Neural cell (in vitro differentiated cells): ENCODE data around the gene PFKFB4. TPM values are rescaled to one million over a fixed set of nuclear protein-coding genes. Genes with fewer than 3 reads are reported as not detected.

Source experiments
- H2AFZ ChIP-seq: fragments of 200-600, 300-800 bp; sonication (generic), shearing (Covaris generic); 2 replicates; pipeline ENCODE4 v1.6.0; 2014; ENCODE audit warnings: low read depth, mild to moderate bottlenecking, antibody characterized with exemption, low read length, moderate library complexity
- H3F3A ChIP-seq: fragments of 200-600 bp; shearing (Covaris generic); 2 replicates; pipeline ENCODE4 v1.6.1; 2016; ENCODE audit warnings: mild to moderate bottlenecking, moderate library complexity, mixed read lengths, antibody characterized with exemption, low read length; ENCODE audit not compliant: insufficient read depth, poor library complexity, severe bottlenecking
- H3K27ac ChIP-seq: fragments of 200-600, 300-800 bp; sonication (generic), shearing (Covaris generic); 2 replicates; pipeline ENCODE4 v1.5.1; 2014; ENCODE audit warnings: mild to moderate bottlenecking, low read length, moderate library complexity
- H3K27me3 ChIP-seq: fragments of 300-800, 200-600 bp; sonication (generic), shearing (Covaris generic); 2 replicates; pipeline ENCODE4 v1.6.0; 2014; ENCODE audit warnings: mild to moderate bottlenecking, low read depth, low read length, moderate library complexity; ENCODE audit not compliant: insufficient read depth
- H3K36me3 ChIP-seq: fragments of 300-800, 200-600 bp; sonication (generic), shearing (Covaris generic); 2 replicates; pipeline ENCODE4 v1.5.1; 2014; ENCODE audit warnings: mild to moderate bottlenecking, antibody characterized with exemption, low read length, moderate library complexity; ENCODE audit not compliant: insufficient read depth
- H3K4me2 ChIP-seq: fragments of 300-800, 200-600 bp; sonication (generic), shearing (Covaris generic); 2 replicates; pipeline ENCODE4 v1.6.0; 2014; ENCODE audit warnings: mild to moderate bottlenecking, low read length
- H3K4me3 ChIP-seq: fragments of 300-800, 200-600 bp; sonication (generic), shearing (Covaris generic); 2 replicates; pipeline ENCODE4 v1.5.1; 2014; ENCODE audit warnings: mild to moderate bottlenecking, low read length, moderate library complexity
- H3K79me2 ChIP-seq: fragments of 200-600 bp; shearing (Covaris generic); replicated peaks from 2 replicates; pipeline ENCODE4 v1.6.0; 2014; ENCODE audit warnings: mild to moderate bottlenecking, low read length, moderate library complexity; ENCODE audit not compliant: insufficient read depth
- H3K9ac ChIP-seq: fragments of 300-800, 200-600 bp; sonication (generic), shearing (Covaris generic); 2 replicates; pipeline ENCODE4 v1.6.1; 2016; ENCODE audit warnings: mild to moderate bottlenecking, low read length, mixed read lengths
- H3K9me2 ChIP-seq: fragments of 200-600 bp; shearing (Covaris generic); 2 replicates; pipeline ENCODE4 v1.6.1; 2016; ENCODE audit warnings: mild to moderate bottlenecking, low read length, mixed read lengths; ENCODE audit not compliant: insufficient read depth
- H3K9me3 ChIP-seq: fragments of 200-600, 300-800 bp; sonication (generic), shearing (Covaris generic); 2 replicates; pipeline ENCODE4 v1.6.1; 2016; ENCODE audit warnings: mild to moderate bottlenecking, mixed run types, low read length, moderate library complexity, mixed read lengths
- H4K20me1 ChIP-seq: fragments of 200-600 bp; shearing (Covaris generic); 2 replicates; pipeline ENCODE4 v1.6.1; 2016; ENCODE audit warnings: mild to moderate bottlenecking, mixed run types; ENCODE audit not compliant: insufficient read depth
- CTCF ChIP-seq: fragments of 450-650 bp; IDR thresholded peaks from 2 replicates; pipeline ENCODE4 v1.5.1; 2014; ENCODE audit warnings: antibody characterized with exemption, mild to moderate bottlenecking, moderate library complexity; ENCODE audit not compliant: poor library complexity, severe bottlenecking
- EP300 ChIP-seq: fragments of 450-650 bp; conservative IDR thresholded peaks from 2 replicates; pipeline ENCODE4 v1.6.1; 2014; ENCODE audit warnings: antibody characterized with exemption, mild to moderate bottlenecking, moderate library complexity; ENCODE audit not compliant: poor library complexity, severe bottlenecking
- EZH2 ChIP-seq: fragments of 200-600, 300-800 bp; shearing (Covaris generic), sonication (generic); IDR thresholded peaks from 2 replicates; pipeline ENCODE4 v1.6.1; 2014; ENCODE audit warnings: antibody characterized with exemption, low read length, borderline replicate concordance, mild to moderate bottlenecking; ENCODE audit not compliant: insufficient read depth, poor library complexity, severe bottlenecking
- MXI1 ChIP-seq: fragments of 450-650 bp; conservative IDR thresholded peaks from 2 replicates; pipeline ENCODE4 v1.6.1; 2014; ENCODE audit warnings: antibody characterized with exemption, mild to moderate bottlenecking; ENCODE audit not compliant: poor library complexity, severe bottlenecking
- POLR2AphosphoS5 ChIP-seq: IDR thresholded peaks from 2 replicates; pipeline ENCODE4 v1.6.1; 2012
- RAD21 ChIP-seq: fragments of 450-650 bp; conservative IDR thresholded peaks from 2 replicates; pipeline ENCODE4 v1.6.1; 2014; ENCODE audit warnings: antibody characterized with exemption, mild to moderate bottlenecking, moderate library complexity
- REST ChIP-seq: IDR thresholded peaks from 2 replicates; pipeline ENCODE4 v1.6.1; 2012; ENCODE audit warnings: borderline replicate concordance
- SMC3 ChIP-seq: fragments of 450-650 bp; conservative IDR thresholded peaks from 2 replicates; pipeline ENCODE4 v1.6.1; 2014; ENCODE audit warnings: antibody characterized with exemption, mild to moderate bottlenecking, moderate library complexity; ENCODE audit not compliant: poor library complexity
- TAF1 ChIP-seq: IDR thresholded peaks from 2 replicates; pipeline ENCODE4 v1.6.1; 2012; ENCODE audit warnings: low read depth
- polyA plus RNA-seq: library from polyadenylated mRNA; depleted of rRNA; stranded (reverse); fragments of >200 nt; gene quantifications from 2 replicates; pipeline ENCODE4 v1.2.3, GENCODE V29; 2014

Gene PFKFB4
- polyA plus RNA-seq, 1 donor from 2014 or later, result 29.4 TPM

GRCh38 chr3:48572517-48572916 is 15.9 kb upstream of the PFKFB4 start:
- TF ChIP-seq RAD21 (no peak), REST (no peak), EZH2 (no peak), TAF1 (no peak), MXI1 (no peak), EP300 (no peak)
- H3K79me2 ChIP-seq, result no peaks in the 10 kb centered on the region

GRCh38 chr3:48571938-48572337 is 15.3 kb upstream of the PFKFB4 start:
- H3K9me2 ChIP-seq, result no peaks in the 10 kb centered on the region
- no peaks in the 10 kb centered on the region for H3K36me3 ChIP-seq
- TF ChIP-seq EZH2 (no peak), CTCF (no peak), EP300 (no peak), POLR2AphosphoS5 (no peak), SMC3 (no peak), TAF1 (no peak), MXI1 (no peak), REST (no peak), RAD21 (no peak)
- no peaks in the 10 kb centered on the region for H3K79me2 ChIP-seq
- H3K9me3 ChIP-seq, result no peaks in the 10 kb centered on the region
- H4K20me1 ChIP-seq, result no peaks in the 10 kb centered on the region
- H2AFZ ChIP-seq, result no peak overlapping the region
- H3K27me3 ChIP-seq, result no peaks in the 10 kb centered on the region
- H3F3A ChIP-seq, result no peaks in the 10 kb centered on the region
- H3K9ac ChIP-seq, result no peak overlapping the region
- no peak overlapping the region for H3K4me2 ChIP-seq
- no peak overlapping the region for H3K27ac ChIP-seq
- H3K4me3 ChIP-seq, result no peak overlapping the region

More at GRCh38 chr3:48572517-48572916, 15.9 kb upstream of the PFKFB4 start:
- no peak overlapping the region for H3K4me3 ChIP-seq
- H2AFZ ChIP-seq, result no peak overlapping the region
- H3K9me3 ChIP-seq, result no peaks in the 10 kb centered on the region
- H3K9me2 ChIP-seq, result no peaks in the 10 kb centered on the region
- no peak overlapping the region for H3K9ac ChIP-seq
- no peak overlapping the region for H3K4me2 ChIP-seq
- no peaks in the 10 kb centered on the region for H3F3A ChIP-seq
- H3K27me3 ChIP-seq, result no peaks in the 10 kb centered on the region
- no peak overlapping the region for H3K27ac ChIP-seq
- H3K36me3 ChIP-seq, result no peaks in the 10 kb centered on the region
- H4K20me1 ChIP-seq, result no peaks in the 10 kb centered on the region
